ENCODE measurements around the gene EMILIN2. TPM values are rescaled to one million over a fixed set of nuclear protein-coding genes. Genes with fewer than 3 reads are reported as not detected.

Gene EMILIN2
- total and polyA plus RNA-seq, 2 donors (not counting 3 experiments of a cell fraction or from before 2014, with no cell fraction given) = 9.4 to 13.4 TPM

DNA sequence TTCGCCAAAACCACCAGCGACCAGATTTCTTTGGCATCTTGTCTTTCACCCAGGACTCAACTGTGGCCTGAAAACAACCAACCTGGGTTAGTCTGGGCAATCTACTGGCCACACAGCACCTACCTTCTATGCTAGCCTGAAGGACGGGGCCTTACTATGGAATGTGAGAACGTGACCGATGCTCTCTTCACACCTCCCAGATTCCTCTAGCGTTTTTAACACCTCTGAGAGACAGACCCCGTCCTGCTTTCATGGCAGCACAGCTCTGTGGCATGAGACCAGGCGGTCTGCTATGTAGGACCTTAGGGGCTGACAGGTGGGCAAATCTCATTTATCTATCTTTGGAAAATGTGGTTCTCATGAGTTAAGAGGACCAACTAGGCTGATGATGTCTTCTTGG, 80.9 kb downstream of the EMILIN2 start:
- no TSS peak for BruUV-seq (replicated peaks)
- H3K36me3 ChIP-seq (ENCODE audit: control insufficient read depth in 2 of 2, extremely low read depth in 1 of 2, insufficient read depth in 2 of 2, low read length in 2 of 2) = peaks cover 15 to 24% of the 10 kb centered on the region in 2 experiments
- no peak for FAIRE-seq

More for the DNA sequence above, 80.9 kb downstream of the EMILIN2 start:
- Histone ChIP-seq H3K9me3 (replicated peaks; ENCODE audit: control insufficient read depth, insufficient read depth, low read length) (no peaks in the 10 kb centered on the region), H2AFZ (ENCODE audit: low read depth, low read length) (no peak overlapping the region), H3K9ac (replicated peaks; ENCODE audit: extremely low read depth, insufficient read depth, low read length) (no peak overlapping the region), H3K4me1 (ENCODE audit: control insufficient read depth, extremely low read depth, insufficient read depth, low read length) (peaks cover 6% of the 10 kb centered on the region), H4K20me1 (replicated peaks; ENCODE audit: control insufficient read depth, extremely low read depth, insufficient read depth, low read length) (no peaks in the 10 kb centered on the region), H3K27ac (ENCODE audit: insufficient read depth, low read depth, low read length) (no peak overlapping the region), H3K4me2 (ENCODE audit: insufficient read depth, low read length) (no peak overlapping the region), H3K9me1 (replicated peaks; ENCODE audit: control insufficient read depth, extremely low read depth, insufficient read depth, low read length) (no peaks in the 10 kb centered on the region), H3K79me2 (ENCODE audit: control insufficient read depth, insufficient read depth, low read length) (peaks cover 3% of the 10 kb centered on the region), H3K27me3 (ENCODE audit: control insufficient read depth in 2 of 2, insufficient read depth in 2 of 2, low read length in 2 of 2) (no peaks in the 10 kb centered on the region), H3K4me3 (replicated peaks in 1 of 3; ENCODE audit: insufficient read depth in 1 of 3, low read depth in 1 of 3, low read length in 3 of 3) (no peak overlapping the region)
- ChIA-PET POLR2A (no interaction called here), CTCF (interaction anchor here (1.0 to 1.7 kb wide), 3 partner anchors 201 to 318 kb away, joined by 3 to 5 read pairs (median 4); no protein-coding TSS in a partner anchor)
- dilution Hi-C loops (cut with MboI; ENCODE audit: extremely low pct_ligation_motif_present, low sequenced_read_pairs) (no loop called here), intact Hi-C loops (cut with micrococcal nuclease) (no loop called here)
- DNase-seq (ENCODE audit: low read depth, low spot score) = no peak
- no peak for TF ChIP-seq MAX (IDR thresholded peaks at IDR 0.05; ENCODE audit: insufficient read depth, insufficient read length)
- TF ChIP-seq POLR2A (IDR thresholded peaks at IDR 0.05; ENCODE audit: low read depth, low read length) = no peak
- no peak for TF ChIP-seq GATA2 (IDR thresholded peaks at IDR 0.05; ENCODE audit: insufficient read depth, insufficient read length, low read depth, low read length)
- TF ChIP-seq, protein P1, sequence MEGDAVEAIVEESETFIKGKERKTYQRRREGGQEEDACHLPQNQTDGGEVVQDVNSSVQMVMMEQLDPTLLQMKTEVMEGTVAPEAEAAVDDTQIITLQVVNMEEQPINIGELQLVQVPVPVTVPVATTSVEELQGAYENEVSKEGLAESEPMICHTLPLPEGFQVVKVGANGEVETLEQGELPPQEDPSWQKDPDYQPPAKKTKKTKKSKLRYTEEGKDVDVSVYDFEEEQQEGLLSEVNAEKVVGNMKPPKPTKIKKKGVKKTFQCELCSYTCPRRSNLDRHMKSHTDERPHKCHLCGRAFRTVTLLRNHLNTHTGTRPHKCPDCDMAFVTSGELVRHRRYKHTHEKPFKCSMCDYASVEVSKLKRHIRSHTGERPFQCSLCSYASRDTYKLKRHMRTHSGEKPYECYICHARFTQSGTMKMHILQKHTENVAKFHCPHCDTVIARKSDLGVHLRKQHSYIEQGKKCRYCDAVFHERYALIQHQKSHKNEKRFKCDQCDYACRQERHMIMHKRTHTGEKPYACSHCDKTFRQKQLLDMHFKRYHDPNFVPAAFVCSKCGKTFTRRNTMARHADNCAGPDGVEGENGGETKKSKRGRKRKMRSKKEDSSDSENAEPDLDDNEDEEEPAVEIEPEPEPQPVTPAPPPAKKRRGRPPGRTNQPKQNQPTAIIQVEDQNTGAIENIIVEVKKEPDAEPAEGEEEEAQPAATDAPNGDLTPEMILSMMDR (IDR thresholded peaks at IDR 0.05; ENCODE audit: extremely low read depth in 1 of 2, insufficient read depth in 1 of 2, low read depth in 1 of 2, low read length in 2 of 2) = no peak
- TF ChIP-seq MYC (IDR thresholded peaks at IDR 0.05; ENCODE audit: low read depth, low read length) = no peak
- no peak for TF ChIP-seq EZH2 (IDR thresholded peaks at IDR 0.05; ENCODE audit: borderline replicate concordance, low read depth, low read length, severe bottlenecking)
- TF ChIP-seq JUN (IDR thresholded peaks at IDR 0.05; ENCODE audit: borderline replicate concordance, insufficient read depth, insufficient read length, low read depth) = no peak
- no peak for TF ChIP-seq FOS (IDR thresholded peaks at IDR 0.05; ENCODE audit: borderline replicate concordance, insufficient read depth, low read length)
- TF ChIP-seq POLR2AphosphoS5 (IDR thresholded peaks at IDR 0.05; ENCODE audit: insufficient read depth, low read depth, low read length) = no peak
